ENCODE measurements around the gene SSRP1. TPM values are rescaled to one million over a fixed set of nuclear protein-coding genes. Genes with fewer than 3 reads are reported as not detected.

SSRP1 gene
- total and polyA plus RNA-seq, 9 of the 15 experiments (the other 6 are each of a cell fraction or from before 2014, with no cell fraction given), result 91.1 to 416 (median 245) TPM

- Histone ChIP-seq H3K9me3 (replicated peaks; ENCODE audit: control insufficient read depth, insufficient read depth, low read depth, low read length) (no peaks in the 10 kb centered on the region), H3K79me2 (ENCODE audit: control insufficient read depth, insufficient read depth, low read length) (no peaks in the 10 kb centered on the region), H4K20me1 (replicated peaks; ENCODE audit: control insufficient read depth, insufficient read depth, low read length) (no peaks in the 10 kb centered on the region), H3K4me2 (ENCODE audit: insufficient read depth, low read length) (no peak overlapping the region), H3K9ac (ENCODE audit: insufficient read depth in 1 of 2, low read depth in 2 of 2, low read length in 2 of 2) (peak overlapping the region in 1 of 2 experiments; percentile 27; a peak in 1 of 4 replicates), H3K27ac (ENCODE audit: extremely low read depth, low read depth, low read length) (no peak overlapping the region), H3K36me3 (ENCODE audit: control insufficient read depth, insufficient read depth, low read length) (no peaks in the 10 kb centered on the region), H3K4me3 (no peak overlapping the region), H3K27me3 (ENCODE audit: control insufficient read depth in 2 of 2, insufficient read depth in 2 of 2, low read length in 2 of 2) (no peaks in the 10 kb centered on the region; a peak in 1 of 5 replicates), H3K4me1 (replicated peaks in 1 of 2; ENCODE audit: control insufficient read depth in 2 of 2, insufficient read depth in 2 of 2, low read length in 2 of 2) (peaks cover 6 to 8% of the 10 kb centered on the region in 2 experiments; a peak in 4 of 5 replicates), H3K9me1 (ENCODE audit: control insufficient read depth, insufficient read depth, low read length) (no peaks in the 10 kb centered on the region), H2AFZ (ENCODE audit: low read depth, low read length) (peak overlapping the region; percentile 14)
- in situ Hi-C loops (cut with MboI), result loop anchor here (5.0 to 10.0 kb wide), 3 partner anchors 181 to 1171 kb away; no protein-coding TSS in a partner anchor
- TF ChIP-seq DPF2 (IDR thresholded peaks at IDR 0.05), result no peak
- TF ChIP-seq PHB (CRISPR knock-in tag; IDR thresholded peaks at IDR 0.05), result no peak
- TF ChIP-seq ZBTB9 (CRISPR knock-in tag; IDR thresholded peaks at IDR 0.05), result no peak
- TF ChIP-seq DACH1 (IDR thresholded peaks at IDR 0.05; ENCODE audit: partially characterized antibody), result no peak
- intact Hi-C loops (cut with micrococcal nuclease), result loop anchor here (2.0 to 10.0 kb wide), 5 partner anchors 212 to 503 kb away; no protein-coding TSS in a partner anchor
- CTCF ChIA-PET (ENCODE audit: low intra/inter-chr PET ratio), result no interaction called here
- no peak for ATAC-seq
- no TSS peak for BruUV-seq (replicated peaks)
- no peak for DNase-seq (ENCODE audit: extremely low read depth in 1 of 4, low spot score in 3 of 4)
- no peak for FAIRE-seq
- POLR2A ChIA-PET, result interaction anchor here (0.5 to 1.1 kb wide), 2 partner anchors 9 to 177 kb away, joined by 3 to 8 read pairs; no protein-coding TSS in a partner anchor
- 35% methylated on average over 7 of the region's 7 CpGs for WGBS (ENCODE audit: insufficient coverage, low coverage, missing lambda C conversion rate)
Measured at GRCh38 chr11:57343825-57344224, 8.1 kb upstream of the SSRP1 start.

All from K562 (cell line).